ENCODE data around the gene OTUD5.

OTUD5 gene

DNA sequence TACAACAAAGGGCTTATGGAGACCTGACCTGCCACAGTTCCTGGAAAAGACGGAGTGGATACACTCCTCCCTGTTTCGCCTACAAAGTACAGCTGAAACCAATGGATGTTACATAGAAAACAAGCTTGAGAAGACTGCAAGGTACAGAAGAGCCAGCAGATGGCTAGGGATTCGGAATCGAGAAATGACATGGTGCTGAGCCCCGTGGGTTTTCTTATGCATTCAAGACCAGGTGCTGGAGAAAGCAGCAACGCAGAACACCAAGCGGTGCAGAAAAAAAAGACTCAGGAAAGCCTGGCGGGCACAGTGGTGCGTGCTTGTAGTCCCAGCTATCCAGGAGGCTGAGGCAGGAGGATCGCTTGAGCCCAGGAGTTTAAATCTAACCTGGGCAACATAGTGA is 73.7 kb downstream of the OTUD5 start:
- no peak for DNase-seq

DNA sequence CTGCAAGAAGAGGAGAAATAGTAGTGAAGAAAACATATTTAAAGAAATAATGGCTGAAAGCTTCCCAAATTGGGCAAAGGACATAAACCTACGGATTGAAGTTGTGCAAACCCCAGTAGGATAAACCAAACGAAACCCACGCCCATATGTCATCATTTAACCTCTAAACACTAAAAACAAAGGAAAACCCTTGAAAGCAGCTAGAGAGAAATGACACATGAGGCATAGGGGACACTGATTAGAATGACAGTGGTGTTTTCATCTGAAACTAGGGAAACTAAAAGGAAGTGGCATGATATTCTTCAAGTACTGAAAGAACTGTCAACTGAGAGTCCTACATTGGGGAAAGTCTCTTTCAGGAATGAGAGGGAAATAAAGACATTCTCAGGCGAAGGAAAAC is 80.5 kb downstream of the OTUD5 start:
- peak; percentile 23 to 67 (median 51) for DNase-seq
